GM19397 (cell line): ENCODE results near the gene RUBCN.

ENCODE experiments used
- ATAC-seq: cut with Tn5 transposase; IDR thresholded peaks from one replicate; pipeline ENCODE4 v1.9.1; 2021; ENCODE audit warnings: mild to moderate bottlenecking, moderate library complexity; ENCODE audit not compliant: unreplicated experiment

Gene RUBCN

GRCh38 chr3:197736491-197737318, at the start of gene RUBCN:
Gene RUBCN (minus strand): TSS chr3:197736904. CDS start chr3:197736719, 185 bp downstream.
- ATAC-seq, result peak; percentile 87

- no peak for ATAC-seq
These were observed 47.4 kb upstream of the RUBCN start for GRCh38 chr3:197784019-197784585.

GRCh38 chr3:197782230-197782629, 45.5 kb upstream of the RUBCN start:
- peak; percentile 64 for ATAC-seq

- no peak for ATAC-seq
These were observed 38.6 kb upstream of the RUBCN start for GRCh38 chr3:197775317-197775716.

GRCh38 chr3:197761784-197762183, 25.1 kb upstream of the RUBCN start:
- ATAC-seq, result no peak

GRCh38 chr3:197758512-197758911, 21.8 kb upstream of the RUBCN start:
- no peak for ATAC-seq

- no peak for ATAC-seq
These were observed 20.0 kb upstream of the RUBCN start for GRCh38 chr3:197756704-197757103.

GRCh38 chr3:197753263-197753662, 16.6 kb upstream of the RUBCN start:
- no peak for ATAC-seq

- no peak for ATAC-seq
These were observed 15.4 kb upstream of the RUBCN start for GRCh38 chr3:197752107-197752506.

GRCh38 chr3:197750858-197751737, 14.4 kb upstream of the RUBCN start:
- ATAC-seq, result no peak

GRCh38 chr3:197750396-197750831, 13.7 kb upstream of the RUBCN start:
- peak; percentile 45 for ATAC-seq

GRCh38 chr3:197749601-197750395, 13.1 kb upstream of the RUBCN start, which contains the start of gene FYTTD1:
Gene FYTTD1 (plus strand): TSS chr3:197749883. CDS start chr3:197749972, 89 bp downstream.
- ATAC-seq, result peak; percentile 81

GRCh38 chr3:197749315-197749600, 12.6 kb upstream of the RUBCN start:
- ATAC-seq, result peak; percentile 22

GRCh38 chr3:197748597-197749314, 12.1 kb upstream of the RUBCN start:
- no peak for ATAC-seq

GRCh38 chr3:197746801-197747237, 10.1 kb upstream of the RUBCN start:
- ATAC-seq, result no peak

- ATAC-seq, result no peak
These were observed 9.5 kb upstream of the RUBCN start for GRCh38 chr3:197746209-197746608.

GRCh38 chr3:197742787-197743186, 6.1 kb upstream of the RUBCN start:
- ATAC-seq, result no peak

GRCh38 chr3:197737749-197738462, 1.2 kb upstream of the RUBCN start:
- no peak for ATAC-seq

GRCh38 chr3:197737319-197737649, 580 bp upstream of the RUBCN start:
- no peak for ATAC-seq
